B cell (primary cell): ENCODE results near the gene SMURF2.

ENCODE experiments used
- EZH2 ChIP-seq: IDR thresholded peaks from 2 replicates; pipeline ENCODE4 v1.6.1; 2012; ENCODE audit warnings: borderline replicate concordance, low read depth, mild to moderate bottlenecking, moderate library complexity, low read length; ENCODE audit not compliant: insufficient read depth, poor library complexity, severe bottlenecking
- TF ChIP-seq, protein P1 (sequence below): fragments of 200-600 bp; IDR thresholded peaks from one replicate; pipeline ENCODE4 v1.8.0; 2022; ENCODE audit warnings: antibody characterized with exemption, mild to moderate bottlenecking

GRCh38 chr17:64498308-64499203, 163.6 kb downstream of the SMURF2 start:
- TF ChIP-seq, protein P1, sequence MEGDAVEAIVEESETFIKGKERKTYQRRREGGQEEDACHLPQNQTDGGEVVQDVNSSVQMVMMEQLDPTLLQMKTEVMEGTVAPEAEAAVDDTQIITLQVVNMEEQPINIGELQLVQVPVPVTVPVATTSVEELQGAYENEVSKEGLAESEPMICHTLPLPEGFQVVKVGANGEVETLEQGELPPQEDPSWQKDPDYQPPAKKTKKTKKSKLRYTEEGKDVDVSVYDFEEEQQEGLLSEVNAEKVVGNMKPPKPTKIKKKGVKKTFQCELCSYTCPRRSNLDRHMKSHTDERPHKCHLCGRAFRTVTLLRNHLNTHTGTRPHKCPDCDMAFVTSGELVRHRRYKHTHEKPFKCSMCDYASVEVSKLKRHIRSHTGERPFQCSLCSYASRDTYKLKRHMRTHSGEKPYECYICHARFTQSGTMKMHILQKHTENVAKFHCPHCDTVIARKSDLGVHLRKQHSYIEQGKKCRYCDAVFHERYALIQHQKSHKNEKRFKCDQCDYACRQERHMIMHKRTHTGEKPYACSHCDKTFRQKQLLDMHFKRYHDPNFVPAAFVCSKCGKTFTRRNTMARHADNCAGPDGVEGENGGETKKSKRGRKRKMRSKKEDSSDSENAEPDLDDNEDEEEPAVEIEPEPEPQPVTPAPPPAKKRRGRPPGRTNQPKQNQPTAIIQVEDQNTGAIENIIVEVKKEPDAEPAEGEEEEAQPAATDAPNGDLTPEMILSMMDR = no peak
- TF ChIP-seq EZH2 = no peak
